Stimulated activated CD8-positive, alpha-beta memory T cell treated with anti-CD3 and anti-CD28 coated beads, Interleukin-15, amount 100 ng/mL, for 48 hours (primary cell): ENCODE data around the gene CNTNAP2.

Experiments
- DNase-seq, 2 donors: peaks; one replicate each; pipeline ENCODE4 v3.0.0-alpha.2; 2020; ENCODE audit warnings: low read depth in 2 of 2

The CNTNAP2 gene

DNA sequence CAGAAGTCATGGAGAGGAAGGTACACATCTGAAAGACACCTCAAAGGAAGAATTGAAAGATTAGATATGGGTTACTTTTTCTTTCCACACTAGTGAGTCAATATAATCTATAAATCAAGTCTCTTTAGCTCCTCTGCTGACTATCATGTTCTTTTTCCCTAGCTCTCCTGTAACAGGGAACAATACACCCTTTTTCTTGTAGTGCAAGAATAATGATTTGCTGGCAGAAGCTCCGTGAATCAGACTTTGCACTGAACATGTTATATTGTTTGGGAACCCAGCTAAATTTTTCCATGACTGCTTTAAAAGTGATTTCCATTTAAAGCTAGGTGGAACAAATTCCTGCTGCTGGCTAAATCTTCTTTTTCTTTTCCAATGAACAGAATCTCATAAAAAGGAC lies 1717.4 kb downstream of the CNTNAP2 start:
- no peak for DNase-seq

DNA sequence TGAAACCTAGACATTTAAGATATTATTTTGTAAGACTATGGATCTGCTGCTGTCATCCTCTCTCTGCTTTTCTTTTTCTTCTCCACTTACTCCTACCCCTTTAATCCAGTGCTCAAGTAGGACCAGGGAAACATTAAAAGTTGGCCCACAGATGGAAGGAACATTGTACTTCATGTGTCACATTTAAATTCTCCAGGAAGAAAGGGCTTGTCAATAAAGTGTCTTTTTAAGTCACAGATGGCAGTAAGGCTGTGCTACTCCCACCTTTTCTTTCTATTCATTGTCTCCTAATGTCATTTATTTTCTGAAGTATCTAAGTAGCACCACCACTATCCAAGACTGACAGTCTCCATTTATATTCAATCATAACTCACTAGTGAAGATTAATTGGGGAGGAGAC lies 1736.2 kb downstream of the CNTNAP2 start:
- no peak for DNase-seq

DNA sequence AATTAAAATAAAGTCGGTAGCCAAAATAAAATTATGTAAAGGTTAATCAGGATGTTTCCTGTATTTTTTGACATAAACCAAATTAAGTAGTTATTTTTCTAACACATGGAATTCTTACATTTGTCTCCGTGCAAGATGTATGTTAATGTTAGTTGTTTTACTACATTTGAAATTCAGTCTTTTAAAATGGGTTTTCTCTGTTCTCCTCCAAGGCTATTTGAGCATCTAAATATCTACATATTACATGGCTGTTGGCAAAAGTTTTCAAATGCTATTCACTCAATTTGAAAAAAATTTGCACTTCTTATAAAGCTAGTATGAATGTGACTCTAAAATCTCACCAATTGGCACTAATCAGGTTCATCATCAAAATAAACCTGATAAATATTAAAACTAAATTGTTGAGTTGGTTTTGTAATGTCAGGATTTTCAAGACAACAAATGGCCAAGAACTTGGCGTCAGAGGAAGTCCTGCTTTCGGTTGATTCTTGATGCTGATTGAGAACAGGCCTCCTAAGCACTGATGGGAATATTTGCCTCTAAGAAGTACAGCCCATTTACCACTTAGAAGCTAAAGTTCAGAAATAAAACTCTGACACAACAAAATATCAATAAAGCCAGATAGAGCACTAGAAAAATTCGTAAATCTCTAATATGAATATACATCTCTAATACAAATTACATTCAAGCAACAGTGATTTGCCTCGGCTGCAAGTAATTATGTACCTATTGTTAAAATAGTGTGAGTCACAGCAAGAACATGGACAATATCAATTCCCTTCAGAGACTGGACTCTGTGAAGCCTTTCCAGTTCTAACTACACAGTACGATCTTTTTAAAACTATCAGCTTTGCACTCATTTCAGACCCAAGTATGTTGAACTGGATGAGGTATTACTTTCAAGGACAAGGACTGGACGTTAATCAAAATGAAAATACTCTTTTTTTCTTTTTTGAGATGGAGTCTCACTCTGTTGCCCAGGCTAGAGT lies 1740.8 kb downstream of the CNTNAP2 start:
- DNase-seq, result no peak

DNA sequence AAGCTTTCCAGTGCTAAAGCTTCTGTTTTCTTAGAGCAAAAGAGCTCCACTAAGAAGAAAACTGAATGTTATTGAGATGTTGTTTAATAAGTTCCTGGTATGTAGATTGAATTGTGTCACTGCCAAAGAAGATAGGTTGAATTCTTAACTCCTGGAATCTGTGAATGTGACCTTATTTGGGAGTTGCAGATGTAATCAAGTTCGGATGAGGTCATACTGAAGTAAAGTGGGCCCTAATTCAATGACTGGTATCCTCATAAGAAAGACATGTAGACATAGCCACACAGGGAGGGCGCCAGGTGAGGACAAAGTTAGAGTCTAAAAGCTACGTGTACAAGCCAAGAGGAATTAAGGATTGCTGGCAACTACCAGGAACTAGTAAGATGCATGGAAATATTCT lies 1741.8 kb downstream of the CNTNAP2 start:
- DNase-seq, result no peak

DNA sequence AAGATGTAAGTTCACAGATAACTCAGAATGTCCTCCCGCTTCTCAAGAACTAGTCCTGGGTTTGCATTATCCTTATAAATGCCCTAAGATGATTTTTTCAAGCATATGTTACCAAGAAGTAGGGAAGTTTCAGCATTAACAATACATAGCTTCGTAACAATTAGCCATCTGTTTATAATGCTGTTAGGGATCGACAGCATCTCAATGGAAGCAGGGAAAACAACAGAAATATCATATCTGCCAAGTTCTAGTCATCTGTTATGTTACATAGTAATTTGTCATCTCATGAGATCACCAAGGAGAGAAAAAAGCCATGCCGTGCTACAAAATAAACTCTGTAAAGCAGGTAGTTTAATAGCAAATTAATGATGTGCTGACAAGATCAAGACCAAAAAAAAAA lies 1742.4 kb downstream of the CNTNAP2 start:
- no peak for DNase-seq

DNA sequence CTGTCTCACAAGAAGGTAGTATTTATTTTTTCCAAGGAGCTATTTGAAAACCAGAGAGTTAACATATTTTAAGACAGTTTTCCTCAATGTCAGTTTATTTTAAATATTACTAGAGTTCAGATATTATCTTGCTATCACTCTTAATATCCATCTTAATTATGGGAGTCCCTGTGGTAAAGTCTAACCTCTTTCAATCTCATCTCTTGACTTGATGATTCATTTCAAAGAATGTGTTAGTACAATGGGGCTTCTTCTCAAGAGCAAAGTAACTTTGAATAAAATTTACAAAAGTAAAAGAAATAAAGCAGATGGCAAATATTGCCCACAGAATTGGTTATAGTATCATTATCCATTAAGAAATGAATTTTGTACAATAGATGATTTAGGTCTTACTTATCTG lies 1742.9 kb downstream of the CNTNAP2 start:
- DNase-seq, result no peak

DNA sequence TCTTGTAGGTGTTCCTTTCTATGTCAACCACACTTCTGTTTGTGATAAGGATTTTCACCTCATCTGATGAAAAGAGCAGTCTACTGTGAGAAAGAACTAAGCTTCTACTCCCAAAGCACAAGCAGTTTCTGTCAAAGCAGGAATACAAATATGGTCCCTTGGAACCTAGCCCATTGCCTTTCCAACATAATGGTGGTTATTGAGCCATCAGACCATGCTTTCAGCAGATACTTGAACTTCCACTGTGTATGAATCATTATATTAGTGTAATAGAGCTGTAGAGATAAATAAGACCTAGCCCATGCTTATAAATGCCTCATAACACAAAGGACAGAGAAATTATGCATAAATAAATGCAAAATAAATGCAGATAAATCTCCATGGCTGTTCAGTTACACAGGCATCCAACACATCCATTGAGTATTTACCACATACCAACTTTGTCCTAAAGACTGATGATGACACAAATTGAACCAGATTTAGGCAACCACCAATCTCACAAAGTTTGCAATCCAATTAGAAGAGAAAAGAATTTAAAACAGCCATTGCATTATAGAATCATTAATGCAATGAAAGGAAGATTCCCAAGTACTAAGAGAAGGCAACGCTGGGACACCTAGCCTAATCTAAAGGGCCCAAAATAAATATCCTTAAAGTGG lies 1744.6 kb downstream of the CNTNAP2 start:
- no peak for DNase-seq

DNA sequence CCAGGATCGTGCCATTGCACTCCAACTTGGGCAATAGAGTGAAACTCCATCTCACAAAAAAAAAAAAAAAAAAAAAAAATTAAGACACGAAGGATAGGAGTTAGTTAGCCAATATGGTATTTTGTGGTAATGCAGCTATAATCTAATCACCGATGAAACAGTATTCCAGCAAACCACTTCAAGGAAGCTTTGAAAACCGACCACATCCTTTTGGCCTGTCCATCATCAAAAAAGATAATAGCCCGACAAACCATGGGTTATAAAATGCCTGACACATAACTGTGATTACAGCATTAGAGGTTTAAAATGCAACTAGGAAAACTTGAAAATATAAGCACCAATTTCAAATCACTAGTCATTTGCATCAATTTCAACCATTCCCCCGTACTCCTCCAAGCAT lies 1745.3 kb downstream of the CNTNAP2 start:
- no peak for DNase-seq

DNA sequence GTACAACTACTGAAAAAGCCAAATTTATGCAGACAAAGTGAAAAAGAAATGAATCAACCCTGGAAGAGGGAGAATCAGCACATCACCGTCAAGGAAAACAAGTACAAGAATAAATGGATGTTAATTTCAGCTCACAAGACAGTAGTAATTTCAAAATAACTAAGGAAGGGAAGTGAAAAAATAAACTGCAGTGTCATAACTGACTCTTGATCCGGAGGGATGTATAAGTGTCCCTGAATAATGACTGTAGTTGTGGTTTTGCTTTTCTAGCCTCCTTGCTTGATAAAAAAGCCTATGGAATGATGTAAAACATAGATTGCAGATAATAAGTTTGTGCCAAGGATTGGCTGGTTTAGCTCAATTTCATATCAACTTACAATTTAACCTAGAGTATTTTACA lies 1752.9 kb downstream of the CNTNAP2 start:
- no peak for DNase-seq

DNA sequence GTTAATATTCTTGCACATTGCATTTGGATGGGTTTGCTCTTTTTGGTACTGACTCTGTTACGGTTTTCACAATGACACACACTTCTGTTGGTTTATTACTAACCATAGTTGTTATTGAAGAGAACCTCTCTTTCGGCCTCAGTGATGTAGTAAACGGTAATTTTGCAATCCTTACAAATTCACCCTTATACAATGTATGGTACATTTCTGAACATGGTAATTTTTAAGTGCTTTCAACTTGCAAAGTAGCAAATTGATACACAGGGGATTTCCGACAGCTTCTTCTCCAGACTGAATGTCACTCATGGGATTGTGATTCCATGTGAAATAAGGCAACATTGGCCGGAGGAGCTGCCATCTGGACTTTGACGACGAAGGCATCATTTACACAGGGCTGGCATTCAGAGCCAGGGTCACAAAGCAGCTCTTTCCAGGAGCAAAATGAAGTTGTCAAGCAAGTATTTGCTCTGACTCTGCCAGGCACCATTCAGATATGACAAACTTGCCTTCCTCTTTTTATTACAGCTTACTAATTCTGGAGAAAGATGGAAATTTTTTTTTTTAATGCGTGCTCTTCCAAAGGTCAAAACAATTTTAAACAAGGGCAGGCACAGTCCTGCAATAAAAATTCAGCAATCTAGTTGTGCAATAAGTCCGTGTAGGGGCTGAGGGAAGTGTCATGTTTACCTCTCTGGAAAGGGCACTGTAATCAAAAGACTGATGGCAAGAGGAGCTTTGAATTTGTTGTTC lies 1762.5 kb downstream of the CNTNAP2 start:
- no peak for DNase-seq

DNA sequence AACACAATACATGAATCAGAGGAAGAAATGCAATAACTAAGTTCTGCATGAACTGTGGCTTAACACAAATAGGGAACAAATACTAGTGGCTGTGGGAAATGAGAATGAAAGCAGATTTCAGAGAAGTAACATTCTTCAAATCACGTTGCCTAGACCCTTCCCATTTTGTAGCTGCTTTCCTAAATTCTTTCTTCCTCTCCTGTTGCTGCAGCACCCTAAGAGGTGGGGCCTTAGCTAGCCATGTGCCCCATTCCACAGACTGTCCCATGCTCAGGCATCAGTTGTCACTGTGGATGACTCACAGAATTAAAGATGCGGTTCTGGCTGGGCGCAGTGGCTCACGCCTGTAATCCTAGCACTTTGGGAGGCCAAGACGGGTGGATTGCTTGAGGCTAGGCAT lies 1769.3 kb downstream of the CNTNAP2 start:
- DNase-seq, result no peak

DNA sequence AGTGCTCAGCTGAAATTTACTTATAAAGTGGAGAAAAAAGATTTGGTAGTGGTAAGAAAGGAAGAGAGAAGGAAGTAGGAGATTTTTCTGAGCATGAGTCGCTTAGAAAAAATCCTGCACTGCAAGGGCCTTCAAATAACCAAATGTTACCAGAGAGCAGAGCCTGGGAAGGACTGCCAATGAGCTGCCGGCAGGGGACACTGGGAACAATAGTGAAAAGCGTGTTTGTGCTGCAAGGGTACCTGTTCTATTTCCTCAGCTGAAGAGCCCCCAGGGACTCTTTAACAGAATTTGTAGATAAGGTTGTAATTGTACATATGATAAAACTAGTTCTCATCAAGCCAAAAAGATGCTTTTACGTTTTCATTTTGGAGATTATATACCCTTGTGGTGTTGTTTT lies 1777.7 kb downstream of the CNTNAP2 start:
- DNase-seq, result no peak

DNA sequence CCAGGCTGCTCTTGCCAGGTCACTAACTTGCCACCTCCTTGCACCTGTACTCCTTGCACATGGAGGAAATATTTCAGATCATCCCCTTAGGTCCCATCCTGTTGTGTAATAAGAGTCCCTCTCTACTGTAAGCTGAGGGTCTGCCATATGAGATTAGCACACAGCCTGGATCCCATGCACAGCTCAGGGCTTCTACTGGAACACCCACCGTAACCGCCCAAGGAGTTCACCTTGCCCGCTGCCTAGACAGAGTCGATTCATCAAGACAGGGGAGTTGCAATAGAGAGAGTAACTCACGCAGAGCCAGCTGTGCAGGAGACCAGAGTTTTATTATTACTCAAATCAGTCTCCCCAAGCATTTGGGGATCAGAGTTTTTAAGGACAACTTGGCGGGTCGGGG lies 1779.5 kb downstream of the CNTNAP2 start:
- DNase-seq, result no peak

DNA sequence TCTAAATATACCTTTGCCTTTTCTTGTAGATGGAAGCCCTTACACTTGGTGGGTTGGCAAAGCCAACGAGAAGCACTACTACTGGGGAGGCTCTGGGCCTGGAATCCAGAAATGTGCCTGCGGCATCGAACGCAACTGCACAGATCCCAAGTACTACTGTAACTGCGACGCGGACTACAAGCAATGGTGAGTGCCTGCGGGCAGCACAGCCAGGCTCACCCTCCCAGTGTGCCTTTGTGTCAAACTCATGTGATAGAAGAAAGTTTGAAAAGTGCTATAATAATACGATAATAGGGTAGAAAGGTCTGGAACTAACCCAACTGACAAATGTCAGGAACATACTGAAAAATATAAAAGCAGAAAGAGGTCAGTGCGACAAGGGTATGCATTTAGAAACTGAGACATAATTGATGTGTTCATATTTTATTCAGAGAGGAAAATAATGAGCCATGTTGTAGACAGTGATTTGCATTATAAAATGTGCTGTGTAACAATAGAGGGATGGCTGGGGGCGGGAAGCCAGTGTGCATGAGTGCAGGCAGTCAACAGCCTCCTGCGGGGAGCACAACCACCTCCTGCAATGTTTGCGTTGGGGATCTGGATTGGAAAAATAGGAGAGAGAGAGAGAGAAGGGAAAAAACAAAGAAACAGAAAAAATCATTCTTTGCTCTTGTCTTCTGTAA lies 1787.1 kb downstream of the CNTNAP2 start:
- DNase-seq, result no peak

DNA sequence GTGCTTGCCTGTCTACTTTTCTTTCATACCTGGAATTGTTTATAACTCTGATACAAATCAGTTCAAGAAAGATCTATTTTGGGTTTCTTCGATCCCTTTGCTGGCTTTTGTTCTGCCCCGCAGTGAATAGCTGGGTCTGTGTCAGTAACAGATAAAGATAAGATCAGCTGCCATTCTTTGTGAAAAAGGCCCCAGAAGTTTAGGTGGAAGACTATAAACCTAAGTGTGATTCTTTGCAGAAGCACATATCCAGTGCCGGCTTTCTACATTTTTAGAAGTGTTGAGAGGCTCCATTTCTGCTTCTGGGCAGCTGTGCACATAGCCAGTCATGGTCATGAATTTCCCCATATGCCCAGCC lies 1787.6 kb downstream of the CNTNAP2 start:
- no peak for DNase-seq

DNA sequence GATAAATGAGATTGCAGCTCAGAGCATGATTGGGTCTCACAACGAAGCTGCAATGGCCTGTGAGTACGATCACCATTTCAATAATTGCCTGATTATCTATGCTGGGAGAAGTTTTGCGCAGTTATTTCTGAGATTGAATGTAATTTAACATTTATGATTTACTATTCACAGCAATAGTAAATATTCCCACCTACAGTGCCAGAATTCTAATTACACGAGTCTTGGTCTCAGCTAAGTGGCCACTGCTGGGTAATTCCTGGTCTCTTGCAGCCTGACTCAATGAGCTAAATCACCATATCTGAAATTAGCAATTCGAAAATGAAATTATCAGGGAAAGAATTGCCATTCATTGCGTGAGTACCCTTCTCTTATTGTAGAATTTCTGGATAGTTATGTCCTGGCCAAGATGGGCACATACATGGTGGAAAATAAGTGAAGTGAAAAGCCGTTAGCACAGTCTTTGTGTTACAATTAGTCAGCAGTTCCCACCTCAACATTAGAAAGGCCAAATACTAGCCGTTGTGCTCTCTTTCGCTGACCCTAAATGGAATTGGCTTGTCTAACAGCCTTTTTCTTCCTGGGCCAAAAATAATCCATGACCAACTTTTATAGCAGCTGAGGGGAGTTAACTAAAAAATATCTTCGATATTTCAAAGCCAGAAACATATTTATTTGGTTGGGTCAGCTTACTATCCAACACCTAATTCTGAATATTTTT lies 1793.0 kb downstream of the CNTNAP2 start:
- no peak for DNase-seq

DNA sequence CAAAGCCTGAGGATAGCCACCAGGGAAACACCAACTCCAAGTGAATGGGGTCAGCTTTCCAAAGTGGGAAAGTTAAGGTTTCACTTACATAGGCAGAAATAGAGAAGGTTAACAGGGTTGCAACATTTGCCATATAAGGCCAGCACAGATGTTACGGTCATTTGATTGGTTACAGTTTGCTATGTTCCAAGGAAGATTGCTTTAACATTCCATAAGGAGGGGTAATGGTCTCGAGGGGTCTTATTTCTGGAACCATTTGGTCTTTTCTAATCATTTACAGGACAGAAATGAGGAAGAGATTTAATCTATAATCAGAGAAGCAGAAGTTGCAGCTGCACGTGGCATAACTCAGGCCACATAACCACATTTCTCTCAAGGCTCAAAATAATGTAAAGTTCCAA lies 1794.6 kb downstream of the CNTNAP2 start:
- no peak for DNase-seq

DNA sequence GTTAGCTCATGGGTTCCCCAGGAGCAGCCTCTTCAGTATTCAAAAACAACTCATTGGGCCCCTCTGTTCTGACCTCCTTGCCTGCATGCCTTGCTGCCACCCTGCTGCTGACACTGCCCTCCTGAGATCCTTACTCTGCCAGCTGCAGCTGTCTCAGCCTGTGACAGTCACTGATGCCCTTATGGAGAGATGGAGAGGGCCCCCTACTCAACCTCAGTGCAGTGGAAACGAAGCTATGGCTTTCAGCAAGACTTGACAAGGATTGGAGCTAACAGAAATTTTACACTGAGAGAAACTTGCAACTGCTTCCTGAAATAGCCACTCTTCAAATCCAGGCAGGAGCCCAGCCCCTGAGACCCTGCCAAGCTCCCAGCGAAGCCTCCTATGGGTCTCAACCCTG lies 1795.7 kb downstream of the CNTNAP2 start:
- no peak for DNase-seq

DNA sequence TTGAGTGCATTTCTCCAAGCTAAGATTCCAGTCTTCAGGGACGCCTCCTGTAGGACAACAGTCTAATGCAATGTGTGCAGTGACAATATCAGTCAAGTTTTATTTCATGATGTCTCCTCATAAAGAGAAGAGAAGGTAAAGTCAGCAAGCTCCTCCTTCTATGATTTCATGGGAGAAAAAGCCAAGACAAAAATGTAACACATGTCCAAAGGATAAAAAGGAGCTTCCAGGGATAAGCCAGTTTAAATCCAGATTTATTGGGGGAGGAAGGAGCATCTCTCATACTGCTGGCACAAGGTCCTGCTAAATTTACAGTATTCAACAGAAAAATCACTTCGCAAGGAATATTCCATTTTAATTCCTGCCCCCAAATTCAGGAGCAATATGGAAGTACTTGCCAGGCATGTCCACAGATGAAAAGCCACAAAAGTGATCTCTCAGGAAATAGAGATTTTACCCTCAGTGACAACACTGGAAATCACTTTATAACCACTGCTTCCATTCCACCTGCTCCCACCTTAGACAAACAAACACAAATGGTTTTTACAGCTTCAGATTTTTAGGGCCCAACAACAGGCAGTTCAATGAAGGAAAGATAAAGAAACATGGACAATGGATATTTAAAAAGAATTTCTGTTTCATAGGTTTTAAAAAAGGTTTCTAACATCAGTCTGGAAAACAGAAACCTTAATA lies 1796.5 kb downstream of the CNTNAP2 start:
- no peak for DNase-seq

DNA sequence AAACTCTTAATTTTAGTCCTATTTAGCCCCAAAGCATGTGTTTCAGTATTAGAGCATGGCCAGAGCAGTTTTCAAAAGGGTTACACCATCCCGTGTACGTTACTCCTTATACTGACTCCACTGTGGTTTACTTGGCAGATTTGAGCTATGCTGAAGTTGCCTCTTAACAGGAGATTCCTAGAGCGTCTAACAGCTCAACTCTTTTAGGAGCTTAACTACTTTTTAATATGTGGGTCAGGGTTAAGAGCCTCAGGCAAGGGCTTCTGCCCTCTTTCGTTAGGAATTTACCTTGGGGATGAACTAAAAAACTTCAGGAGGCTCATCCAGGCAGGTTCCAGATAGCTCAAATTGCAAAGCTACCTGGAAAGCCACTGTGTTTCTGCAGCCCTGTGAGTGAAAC lies 1799.2 kb downstream of the CNTNAP2 start:
- DNase-seq, result no peak

DNA sequence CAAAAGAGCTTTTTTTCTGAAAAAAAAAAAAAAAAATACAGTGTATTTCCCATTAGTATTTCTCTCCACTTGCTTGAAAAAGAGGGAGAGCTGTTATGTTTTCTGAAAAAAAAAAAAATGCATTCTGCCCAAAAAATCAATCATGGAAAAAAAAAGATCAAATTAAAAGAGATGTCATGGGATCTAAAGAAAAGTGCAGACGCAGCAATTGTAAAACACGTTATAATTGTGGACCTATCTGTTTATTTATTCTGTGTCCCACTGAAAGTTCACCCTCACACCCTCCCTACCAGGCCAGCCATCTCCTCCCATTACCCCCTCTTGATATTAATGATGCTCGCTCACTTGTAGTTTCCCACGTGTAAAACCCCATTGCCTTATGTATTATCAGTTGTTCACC lies 1800.0 kb downstream of the CNTNAP2 start:
- no peak for DNase-seq
